AG04449 (cell line): ENCODE results near the gene MRPS12.

ENCODE experiments used
- CTCF ChIA-PET: fragments of 350-600 bp; formaldehyde crosslinking; extraction: SDS; loops from one replicate; lab custom pipeline; 2021; ENCODE audit warnings: antibody characterized with exemption; lab: Yijun Ruan, JAX
- POLR2A ChIA-PET: fragments of 400-600, 350-600 bp; formaldehyde crosslinking; extraction: SDS; loops from one replicate; lab custom pipeline; 2020; ENCODE audit warnings: antibody characterized with exemption, inconsistent platforms; lab: Yijun Ruan, JAX
- DNase-seq: peaks from one replicate; pipeline ENCODE4 v3.0.0-alpha.2; 2010; ENCODE audit warnings: low read depth, low spot score
- H3K4me3 ChIP-seq: 2 replicates; pipeline ENCODE4 v1.5.1; 2011; ENCODE audit warnings: low read depth, mild to moderate bottlenecking, control low read depth, low read length
- CTCF ChIP-seq: IDR thresholded peaks from one replicate; pipeline ENCODE4 v1.5.1; 2011; ENCODE audit warnings: mild to moderate bottlenecking, moderate library complexity, low read length, control low read depth, inconsistent platforms; ENCODE audit not compliant: insufficient read depth; ENCODE audit errors: missing control alignments

MRPS12 gene

GRCh38 chr19:38945562-38946228 is 15.0 kb downstream of the MRPS12 start:
- DNase-seq: no peak
- TF ChIP-seq CTCF: no peak
- CTCF ChIA-PET: interaction anchor here (1.2 to 1.9 kb wide), 4 partner anchors 11 to 16 kb away, joined by 4 to 10 read pairs (median 5); partner anchors contain the start of genes MRPS12 and SARS2
- no peak overlapping the region for H3K4me3 ChIP-seq
- POLR2A ChIA-PET: no interaction called here

- ChIA-PET CTCF (interaction anchor here (0.9 to 1.9 kb wide), 5 partner anchors 10 to 432 kb away, joined by 3 to 10 read pairs (median 5); partner anchors contain the start of genes MRPS12 and SARS2), POLR2A (no interaction called here)
- no peak for TF ChIP-seq CTCF
- H3K4me3 ChIP-seq: no peak overlapping the region
- DNase-seq: no peak
These were observed 15.7 kb downstream of the MRPS12 start for GRCh38 chr19:38946229-38947010.

- POLR2A ChIA-PET: no interaction called here
- DNase-seq: no peak
- CTCF ChIA-PET: interaction anchor here (1.1 to 1.4 kb wide), 2 partner anchors 12 to 16 kb away, joined by 3 to 6 read pairs; no protein-coding TSS in a partner anchor
- no peak for TF ChIP-seq CTCF
- peak overlapping the region; percentile 46 for H3K4me3 ChIP-seq
These were observed 19.0 kb downstream of the MRPS12 start for GRCh38 chr19:38949580-38950367.

GRCh38 chr19:38951187-38951586 is 20.4 kb downstream of the MRPS12 start:
- TF ChIP-seq CTCF: no peak
- POLR2A ChIA-PET: no interaction called here
- no peak overlapping the region for H3K4me3 ChIP-seq
- DNase-seq: no peak
- CTCF ChIA-PET: interaction anchor here (0.8 to 1.4 kb wide), 2 partner anchors 9 to 11 kb away, joined by 3 to 6 read pairs; no protein-coding TSS in a partner anchor

GRCh38 chr19:38952395-38953165 is 21.8 kb downstream of the MRPS12 start:
- ChIA-PET CTCF (interaction anchor here (0.7 to 2.3 kb wide), 11 partner anchors 8 to 550 kb away, joined by 3 to 12 read pairs (median 4); partner anchors contain the start of genes FAM98C, MRPS12 and SARS2), POLR2A (no interaction called here)
- DNase-seq: no peak
- TF ChIP-seq CTCF: peak; percentile 11
- H3K4me3 ChIP-seq: no peak overlapping the region
